K562 (cell line): ENCODE results near the gene MCEE. TPM values are rescaled to one million over a fixed set of nuclear protein-coding genes. Genes with fewer than 3 reads are reported as not detected.

Experiments used
- ATAC-seq: fragments of 200-7000 bp; cut with Tn5 transposase; 3 replicates; pipeline ENCODE4 v1.9.1; 2020; ENCODE audit warnings: moderate library complexity
- BruUV-seq: library from RNA; stranded (reverse); fragments of 400-500 nt; replicated peaks from 2 replicates; lab custom pipeline; 2021; lab: Mats Ljungman, UMichigan
- CTCF ChIA-PET: fragments of 300-600 bp; formaldehyde crosslinking; extraction: SDS; loops from one replicate; lab custom pipeline; 2021; ENCODE audit warnings: low intra/inter-chr PET ratio; lab: Yijun Ruan, JAX
- POLR2A ChIA-PET: fragments of 300-600, 350-650 bp; sonication (Branson Sonifier 250); formaldehyde crosslinking; extraction: SDS; loops from one replicate; lab custom pipeline; 2021; ENCODE audit warnings: antibody characterized with exemption, inconsistent platforms; lab: Yijun Ruan, JAX
- DNase-seq, 4 experiments: peaks; one replicate each; pipeline versions ENCODE4 v3.0.0 to v3.0.0-alpha.2; 2011 to 2018; ENCODE audit warnings: low spot score in 3 of 4, mixed read lengths in 3 of 4; ENCODE audit errors: extremely low read depth in 1 of 4
- FAIRE-seq: peaks from 2 replicates; lab custom pipeline; 2011; peaks lifted over from hg19 to GRCh38; lab: Jason Lieb, UNC
- H2AFZ ChIP-seq: 2 replicates; pipeline ENCODE4 v1.6.0; 2011; ENCODE audit warnings: low read depth, low read length, control low read depth, inconsistent platforms
- H3K27ac ChIP-seq: fragments of 200-600 bp; 3 replicates; pipeline ENCODE4 v1.8.0; 2011; ENCODE audit warnings: low read depth, mild to moderate bottlenecking, control low read depth, inconsistent platforms, low read length, moderate library complexity, mixed read lengths; ENCODE audit errors: extremely low read depth
- H3K27me3 ChIP-seq, 2 experiments: fragments of 300-600 bp in 1 of 2; 2 replicates in 1 of 2; 3 replicates in 1 of 2; pipeline versions ENCODE4 v1.6.0 to v1.8.0; 2011; ENCODE audit warnings: inconsistent platforms in 2 of 2, low read length in 2 of 2, mild to moderate bottlenecking in 1 of 2, mixed read lengths in 1 of 2, moderate library complexity in 1 of 2; ENCODE audit not compliant: control insufficient read depth in 2 of 2, insufficient read depth in 2 of 2
- H3K36me3 ChIP-seq: fragments of 300-600 bp; 3 replicates; pipeline ENCODE4 v1.8.0; 2011; ENCODE audit warnings: mild to moderate bottlenecking, low read length, inconsistent platforms; ENCODE audit not compliant: control insufficient read depth, insufficient read depth
- H3K4me1 ChIP-seq, 2 experiments: fragments of 200-600 bp in 1 of 2; replicated peaks in 1 of 2; 2 replicates in 1 of 2; 3 replicates in 1 of 2; pipeline versions ENCODE4 v1.5.1 to v1.8.0; 2011; ENCODE audit warnings: inconsistent platforms in 2 of 2, low read length in 2 of 2, mild to moderate bottlenecking in 1 of 2, mixed read lengths in 1 of 2, moderate library complexity in 1 of 2; ENCODE audit not compliant: control insufficient read depth in 2 of 2, insufficient read depth in 2 of 2
- H3K4me2 ChIP-seq: 2 replicates; pipeline ENCODE4 v1.6.1; 2011; ENCODE audit warnings: low read length, control low read depth, inconsistent platforms, mixed read lengths; ENCODE audit not compliant: insufficient read depth
- H3K4me3 ChIP-seq: fragments of 200-600 bp; sonication (generic), shearing (Covaris generic); 2 replicates; pipeline ENCODE4 v1.5.1; 2016; ENCODE audit warnings: control low read depth, inconsistent platforms
- H3K79me2 ChIP-seq: fragments of 200-600 bp; 3 replicates; pipeline ENCODE4 v1.8.0; 2011; ENCODE audit warnings: low read length, inconsistent platforms; ENCODE audit not compliant: control insufficient read depth, insufficient read depth
- H3K9ac ChIP-seq, 2 experiments: 2 replicates each; pipeline versions ENCODE4 v1.6.0 to v1.6.1; 2011; ENCODE audit warnings: low read depth in 2 of 2, low read length in 2 of 2, control low read depth in 1 of 2, inconsistent platforms in 1 of 2, mild to moderate bottlenecking in 1 of 2, mixed read lengths in 1 of 2; ENCODE audit not compliant: insufficient read depth in 1 of 2
- H3K9me1 ChIP-seq: one replicate; pipeline ENCODE4 v1.6.0; 2011; ENCODE audit warnings: inconsistent platforms, mild to moderate bottlenecking, low read length, moderate library complexity; ENCODE audit not compliant: control insufficient read depth, insufficient read depth
- H3K9me3 ChIP-seq: replicated peaks from 2 replicates; pipeline ENCODE4 v1.5.1; 2011; ENCODE audit warnings: low read depth, low read length, inconsistent platforms; ENCODE audit not compliant: control insufficient read depth, insufficient read depth
- H4K20me1 ChIP-seq: replicated peaks from 2 replicates; pipeline ENCODE4 v1.6.1; 2011; ENCODE audit warnings: low read length, inconsistent platforms, mixed read lengths; ENCODE audit not compliant: control insufficient read depth, insufficient read depth
- DACH1 ChIP-seq: fragments of 450-650 bp; IDR thresholded peaks from 2 replicates; pipeline ENCODE4 v1.6.1; 2018; ENCODE audit not compliant: partially characterized antibody
- MCM5 ChIP-seq: fragments of 450-650 bp; IDR thresholded peaks from 2 replicates; pipeline ENCODE4 v1.6.1; 2016; ENCODE audit warnings: low read depth
- MCM7 ChIP-seq, 2 experiments: fragments of 450-650 bp; IDR thresholded peaks; 2 replicates each; pipeline ENCODE4 v1.6.1; 2016 to 2018
- MXD1 ChIP-seq: fragments of 250-450 bp; sonication (Bioruptor Pico); IDR thresholded peaks from 2 replicates; pipeline ENCODE4 v1.8.0; 2021; ENCODE audit warnings: borderline replicate concordance, mild to moderate bottlenecking, moderate library complexity; ENCODE audit not compliant: poor library complexity, severe bottlenecking
- PCBP2 ChIP-seq: fragments of 200-400 bp; formaldehyde crosslinking; IDR thresholded peaks from 2 replicates; pipeline ENCODE4 v1.6.1; 2018; ENCODE audit warnings: low read length, low read depth, mild to moderate bottlenecking, moderate library complexity; ENCODE audit not compliant: poor library complexity, severe bottlenecking
- TOE1 ChIP-seq, 2 experiments: fragments of 450-650 bp in 1 of 2; sonication (generic) in 1 of 2; formaldehyde crosslinking in 1 of 2; IDR thresholded peaks; 2 replicates each; pipeline versions ENCODE4 v1.7.1 to v1.8.0; 2016 to 2022; ENCODE audit warnings: borderline replicate concordance in 2 of 2, mild to moderate bottlenecking in 2 of 2, antibody characterized with exemption in 1 of 2, inconsistent platforms in 1 of 2, low read depth in 1 of 2, missing genetic modification reagents in 1 of 2, moderate library complexity in 1 of 2
- ZBTB49 ChIP-seq: sonication (generic); formaldehyde crosslinking; IDR thresholded peaks from 2 replicates; pipeline ENCODE4 v1.8.0; 2022; ENCODE audit warnings: missing genetic modification reagents, mild to moderate bottlenecking, borderline replicate concordance
- ZNF609 ChIP-seq: sonication (generic); formaldehyde crosslinking; IDR thresholded peaks from 2 replicates; pipeline ENCODE4 v1.8.1; 2023; ENCODE audit warnings: missing genetic modification reagents, mild to moderate bottlenecking, borderline replicate concordance
- in situ Hi-C: fragments of 300-500 bp; cut with MboI; formaldehyde crosslinking; loops from 4 replicates; pipeline ENCODE4 v1.15.0; 2018; ENCODE audit warnings: inconsistent platforms, mixed read lengths
- intact Hi-C: fragments of 100-400 bp; cut with micrococcal nuclease; formaldehyde crosslinking; loops from 2 replicates; pipeline ENCODE4 v1.14.2; 2022
- polyA plus RNA-seq, 8 experiments: library from polyadenylated mRNA; depleted of rRNA in 4 of 8; stranded (reverse) in 5 of 8; unstranded in 3 of 8; fragments of >200 nt; fragmentation: Nextera tagmentation in 2 of 8; fragmentation: Illumina TruSeq in 1 of 8; extraction: Ambion mirVana in 2 of 8; extraction: Trizol in 1 of 8; gene quantifications; 2 replicates each; pipeline versions ENCODE4 v1.2.1 to v1.2.3, GENCODE V29; 2011 to 2014; ENCODE audit warnings: inconsistent platforms in 1 of 8, missing spikeins in 1 of 8
- total RNA-seq, 7 experiments: library from RNA; depleted of rRNA in 6 of 7; stranded (reverse); fragments of >200 nt in 6 of 7; fragmentation: Illumina TruSeq in 2 of 7; extraction: Trizol in 2 of 7; gene quantifications; 2 replicates each; pipeline versions ENCODE4 v1.2.1 to v1.2.3, GENCODE V29; 2011 to 2021; ENCODE audit warnings: low replicate concordance in 1 of 7
- TF ChIP-seq, protein P1 (sequence below): fragments of 450-650 bp; formaldehyde crosslinking; conservative IDR thresholded peaks from 2 replicates; pipeline ENCODE4 v1.4.0; 2022; ENCODE audit warnings: mild to moderate bottlenecking, missing genetic modification characterization
- TF ChIP-seq, protein P2 (sequence below), 2 experiments: fragments of 450-650 bp in 1 of 2; sonication (generic) in 1 of 2; formaldehyde crosslinking in 1 of 2; IDR thresholded peaks in 1 of 2; conservative IDR thresholded peaks in 1 of 2; 2 replicates each; pipeline versions ENCODE4 v1.6.1 to v1.8.1; 2016 to 2023; ENCODE audit warnings: mild to moderate bottlenecking in 2 of 2, moderate library complexity in 2 of 2, inconsistent platforms in 1 of 2, missing genetic modification reagents in 1 of 2

The MCEE gene
- total and polyA plus RNA-seq, 9 of the 15 experiments (the other 6 are each of a cell fraction or from before 2014, with no cell fraction given), result 15.6 to 49.1 (median 24.5) TPM

DNA sequence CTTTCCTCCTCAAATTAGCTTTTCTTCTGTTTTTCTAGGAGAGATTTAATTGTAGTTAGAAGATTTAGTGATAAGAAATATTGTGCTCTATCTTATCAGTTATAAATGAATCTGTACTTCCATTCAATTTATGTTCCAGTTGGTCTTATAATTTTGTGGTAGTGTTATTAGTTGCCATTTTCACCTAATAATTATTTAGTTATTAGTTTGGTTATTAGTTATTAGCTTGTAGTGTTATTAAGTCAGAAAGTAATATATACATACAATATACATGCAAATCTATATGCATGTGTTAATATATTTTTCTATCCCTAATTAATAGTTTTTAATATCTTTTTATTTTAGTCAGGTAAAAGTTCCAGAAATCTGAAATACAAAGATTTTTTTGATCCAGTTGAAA, 3.6 kb upstream of the MCEE start:
- no peak for FAIRE-seq
- ATAC-seq, result no peak
- Histone ChIP-seq H3K9ac (no peak overlapping the region), H3K36me3 (peaks cover 66% of the 10 kb centered on the region), H2AFZ (no peak overlapping the region), H4K20me1 (no peaks in the 10 kb centered on the region; the same call in 1 of the 2 replicates), H3K27ac (no peak overlapping the region), H3K4me1 (peaks cover 7 to 10% of the 10 kb centered on the region in 2 experiments; a peak in 3 of 5 replicates), H3K9me3 (no peaks in the 10 kb centered on the region), H3K27me3 (no peaks in the 10 kb centered on the region), H3K79me2 (peaks cover 53% of the 10 kb centered on the region), H3K9me1 (no peaks in the 10 kb centered on the region), H3K4me2 (no peak overlapping the region), H3K4me3 (no peak overlapping the region)
- intact Hi-C loops (loop anchor here (10.0 kb wide), 1 partner anchor 139 kb away; the partner anchor contains the start of gene TEX261), in situ Hi-C loops (no loop called here)
- no peak for DNase-seq
- ChIA-PET CTCF (no interaction called here), POLR2A (interaction anchor here (0.9 kb wide), 1 partner anchor 12 kb away, joined by 4 read pairs; no protein-coding TSS in a partner anchor)
- BruUV-seq, result no TSS peak
- TF ChIP-seq DACH1 (peak; percentile 98), ZBTB49 (no peak), PCBP2 (no peak), MCM7 (IDR thresholded peaks at IDR 0.05) (peak in 1 of 2 experiments; percentile 85; a peak in 1 of 4 replicates), MCM5 (no peak), MXD1 (CRISPR knock-in tag) (no peak), ZNF609 (CRISPR knock-in tag) (no peak), TOE1 (IDR thresholded peaks at IDR 0.05; ENCODE audit: borderline replicate concordance) (no peak), TOE1 (CRISPR knock-in tag; IDR thresholded peaks at IDR 0.05; ENCODE audit: borderline replicate concordance, low read depth) (no peak)
- TF ChIP-seq, protein P1, sequence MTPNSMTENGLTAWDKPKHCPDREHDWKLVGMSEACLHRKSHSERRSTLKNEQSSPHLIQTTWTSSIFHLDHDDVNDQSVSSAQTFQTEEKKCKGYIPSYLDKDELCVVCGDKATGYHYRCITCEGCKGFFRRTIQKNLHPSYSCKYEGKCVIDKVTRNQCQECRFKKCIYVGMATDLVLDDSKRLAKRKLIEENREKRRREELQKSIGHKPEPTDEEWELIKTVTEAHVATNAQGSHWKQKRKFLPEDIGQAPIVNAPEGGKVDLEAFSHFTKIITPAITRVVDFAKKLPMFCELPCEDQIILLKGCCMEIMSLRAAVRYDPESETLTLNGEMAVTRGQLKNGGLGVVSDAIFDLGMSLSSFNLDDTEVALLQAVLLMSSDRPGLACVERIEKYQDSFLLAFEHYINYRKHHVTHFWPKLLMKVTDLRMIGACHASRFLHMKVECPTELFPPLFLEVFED (CRISPR knock-in tag), result no peak
- TF ChIP-seq, protein P2, sequence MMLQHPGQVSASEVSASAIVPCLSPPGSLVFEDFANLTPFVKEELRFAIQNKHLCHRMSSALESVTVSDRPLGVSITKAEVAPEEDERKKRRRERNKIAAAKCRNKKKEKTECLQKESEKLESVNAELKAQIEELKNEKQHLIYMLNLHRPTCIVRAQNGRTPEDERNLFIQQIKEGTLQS (IDR thresholded peaks at IDR 0.05), result no peak
- TF ChIP-seq, protein P2 (CRISPR knock-in tag; conservative IDR thresholded peaks at IDR 0.05), result peak; percentile 57; the same call in 1 of the 2 replicates
